ENCODE measurements around the gene COBL. TPM values are rescaled to one million over a fixed set of nuclear protein-coding genes. Genes with fewer than 3 reads are reported as not detected.

The COBL gene
- total and polyA plus RNA-seq, 9 of the 15 experiments (the other 6 are each of a cell fraction or from before 2014, with no cell fraction given): 0.01 to 2.4 (median 0.09) TPM; not detected in 3

GRCh38 chr7:51059504-51060142 is 257.0 kb downstream of the COBL start:
- H3K79me2 ChIP-seq (ENCODE audit: control insufficient read depth, insufficient read depth, low read length): no peaks in the 10 kb centered on the region
- ChIA-PET POLR2A (interaction anchor here (0.5 kb wide), 1 partner anchor 126 kb away, joined by 3 read pairs; no protein-coding TSS in a partner anchor), CTCF (ENCODE audit: low intra/inter-chr PET ratio) (no interaction called here)
- no peak overlapping the region for H3K9ac ChIP-seq (ENCODE audit: insufficient read depth in 1 of 2, low read depth in 2 of 2, low read length in 2 of 2)
- peaks cover 12 to 28% of the 10 kb centered on the region in 2 experiments for H3K27me3 ChIP-seq (ENCODE audit: control insufficient read depth in 2 of 2, insufficient read depth in 2 of 2, low read length in 2 of 2)
- in situ Hi-C loops (cut with MboI) (no loop called here), intact Hi-C loops (cut with micrococcal nuclease) (no loop called here)
- H3K27ac ChIP-seq (ENCODE audit: extremely low read depth, low read depth, low read length): no peak overlapping the region
- no peaks in the 10 kb centered on the region; a peak in 1 of 5 replicates for H3K4me1 ChIP-seq (replicated peaks in 1 of 2; ENCODE audit: control insufficient read depth in 2 of 2, insufficient read depth in 2 of 2, low read length in 2 of 2)
- no peaks in the 10 kb centered on the region for H3K9me1 ChIP-seq (ENCODE audit: control insufficient read depth, insufficient read depth, low read length)
- no peak for FAIRE-seq
- no peaks in the 10 kb centered on the region for H3K36me3 ChIP-seq (ENCODE audit: control insufficient read depth, insufficient read depth, low read length)
- BruUV-seq (replicated peaks): no TSS peak
- DNase-seq (ENCODE audit: extremely low read depth in 1 of 4, low spot score in 3 of 4): no peak
- H2AFZ ChIP-seq (ENCODE audit: low read depth, low read length): no peak overlapping the region
- H4K20me1 ChIP-seq (replicated peaks; ENCODE audit: control insufficient read depth, insufficient read depth, low read length): peaks cover 3% of the 10 kb centered on the region; the same call in 1 of the 2 replicates
- ATAC-seq: no peak
- no peak overlapping the region for H3K4me2 ChIP-seq (ENCODE audit: insufficient read depth, low read length)
- no peak overlapping the region for H3K4me3 ChIP-seq
- H3K9me3 ChIP-seq (replicated peaks; ENCODE audit: control insufficient read depth, insufficient read depth, low read depth, low read length): no peaks in the 10 kb centered on the region
- WGBS (ENCODE audit: insufficient coverage, low coverage, missing lambda C conversion rate): 9% methylated on average over 8 of the region's 9 CpGs
- TF ChIP-seq, protein P1, sequence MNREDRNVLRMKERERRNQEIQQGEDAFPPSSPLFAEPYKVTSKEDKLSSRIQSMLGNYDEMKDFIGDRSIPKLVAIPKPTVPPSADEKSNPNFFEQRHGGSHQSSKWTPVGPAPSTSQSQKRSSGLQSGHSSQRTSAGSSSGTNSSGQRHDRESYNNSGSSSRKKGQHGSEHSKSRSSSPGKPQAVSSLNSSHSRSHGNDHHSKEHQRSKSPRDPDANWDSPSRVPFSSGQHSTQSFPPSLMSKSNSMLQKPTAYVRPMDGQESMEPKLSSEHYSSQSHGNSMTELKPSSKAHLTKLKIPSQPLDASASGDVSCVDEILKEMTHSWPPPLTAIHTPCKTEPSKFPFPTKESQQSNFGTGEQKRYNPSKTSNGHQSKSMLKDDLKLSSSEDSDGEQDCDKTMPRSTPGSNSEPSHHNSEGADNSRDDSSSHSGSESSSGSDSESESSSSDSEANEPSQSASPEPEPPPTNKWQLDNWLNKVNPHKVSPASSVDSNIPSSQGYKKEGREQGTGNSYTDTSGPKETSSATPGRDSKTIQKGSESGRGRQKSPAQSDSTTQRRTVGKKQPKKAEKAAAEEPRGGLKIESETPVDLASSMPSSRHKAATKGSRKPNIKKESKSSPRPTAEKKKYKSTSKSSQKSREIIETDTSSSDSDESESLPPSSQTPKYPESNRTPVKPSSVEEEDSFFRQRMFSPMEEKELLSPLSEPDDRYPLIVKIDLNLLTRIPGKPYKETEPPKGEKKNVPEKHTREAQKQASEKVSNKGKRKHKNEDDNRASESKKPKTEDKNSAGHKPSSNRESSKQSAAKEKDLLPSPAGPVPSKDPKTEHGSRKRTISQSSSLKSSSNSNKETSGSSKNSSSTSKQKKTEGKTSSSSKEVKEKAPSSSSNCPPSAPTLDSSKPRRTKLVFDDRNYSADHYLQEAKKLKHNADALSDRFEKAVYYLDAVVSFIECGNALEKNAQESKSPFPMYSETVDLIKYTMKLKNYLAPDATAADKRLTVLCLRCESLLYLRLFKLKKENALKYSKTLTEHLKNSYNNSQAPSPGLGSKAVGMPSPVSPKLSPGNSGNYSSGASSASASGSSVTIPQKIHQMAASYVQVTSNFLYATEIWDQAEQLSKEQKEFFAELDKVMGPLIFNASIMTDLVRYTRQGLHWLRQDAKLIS (CRISPR knock-in tag; IDR thresholded peaks at IDR 0.05): no peak
- no peak for TF ChIP-seq CHD2 (IDR thresholded peaks at IDR 0.05; ENCODE audit: low read depth, low read length)
- TF ChIP-seq KLF1 (tag; IDR thresholded peaks at IDR 0.05): no peak
- no peak for TF ChIP-seq ZNF140 (CRISPR knock-in tag; IDR thresholded peaks at IDR 0.05)
- no peak for TF ChIP-seq RNF2 (IDR thresholded peaks at IDR 0.05)
- TF ChIP-seq, protein P2, sequence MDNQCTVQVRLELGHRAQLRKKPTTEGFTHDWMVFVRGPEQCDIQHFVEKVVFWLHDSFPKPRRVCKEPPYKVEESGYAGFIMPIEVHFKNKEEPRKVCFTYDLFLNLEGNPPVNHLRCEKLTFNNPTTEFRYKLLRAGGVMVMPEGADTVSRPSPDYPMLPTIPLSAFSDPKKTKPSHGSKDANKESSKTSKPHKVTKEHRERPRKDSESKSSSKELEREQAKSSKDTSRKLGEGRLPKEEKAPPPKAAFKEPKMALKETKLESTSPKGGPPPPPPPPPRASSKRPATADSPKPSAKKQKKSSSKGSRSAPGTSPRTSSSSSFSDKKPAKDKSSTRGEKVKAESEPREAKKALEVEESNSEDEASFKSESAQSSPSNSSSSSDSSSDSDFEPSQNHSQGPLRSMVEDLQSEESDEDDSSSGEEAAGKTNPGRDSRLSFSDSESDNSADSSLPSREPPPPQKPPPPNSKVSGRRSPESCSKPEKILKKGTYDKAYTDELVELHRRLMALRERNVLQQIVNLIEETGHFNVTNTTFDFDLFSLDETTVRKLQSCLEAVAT (IDR thresholded peaks at IDR 0.05): no peak
- no peak for TF ChIP-seq LARP7 (IDR thresholded peaks at IDR 0.05)
- no peak for TF ChIP-seq CHD4 (IDR thresholded peaks at IDR 0.05; ENCODE audit: insufficient read depth, insufficient replicate concordance, low read depth, low read length, poor library complexity, severe bottlenecking)
- TF ChIP-seq CBX5 (IDR thresholded peaks at IDR 0.05; ENCODE audit: borderline replicate concordance, low read depth): no peak
- no peak for TF ChIP-seq POLR2AphosphoS2 (IDR thresholded peaks at IDR 0.05; ENCODE audit: low read length)
- no peak for TF ChIP-seq HES1 (IDR thresholded peaks at IDR 0.05; ENCODE audit: low read depth)
- TF ChIP-seq, protein P3, sequence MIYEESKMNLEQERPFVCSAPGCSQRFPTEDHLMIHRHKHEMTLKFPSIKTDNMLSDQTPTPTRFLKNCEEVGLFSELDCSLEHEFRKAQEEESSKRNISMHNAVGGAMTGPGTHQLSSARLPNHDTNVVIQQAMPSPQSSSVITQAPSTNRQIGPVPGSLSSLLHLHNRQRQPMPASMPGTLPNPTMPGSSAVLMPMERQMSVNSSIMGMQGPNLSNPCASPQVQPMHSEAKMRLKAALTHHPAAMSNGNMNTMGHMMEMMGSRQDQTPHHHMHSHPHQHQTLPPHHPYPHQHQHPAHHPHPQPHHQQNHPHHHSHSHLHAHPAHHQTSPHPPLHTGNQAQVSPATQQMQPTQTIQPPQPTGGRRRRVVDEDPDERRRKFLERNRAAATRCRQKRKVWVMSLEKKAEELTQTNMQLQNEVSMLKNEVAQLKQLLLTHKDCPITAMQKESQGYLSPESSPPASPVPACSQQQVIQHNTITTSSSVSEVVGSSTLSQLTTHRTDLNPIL (CRISPR knock-in tag; IDR thresholded peaks at IDR 0.05): no peak
- TF ChIP-seq KLF16 (IDR thresholded peaks at IDR 0.05): no peak
- TF ChIP-seq SMAD3 (CRISPR knock-in tag; conservative IDR thresholded peaks at IDR 0.05): no peak
- no peak for TF ChIP-seq RBM39 (optimal IDR thresholded peaks at IDR 0.05; ENCODE audit: low read depth, low read length)
- TF ChIP-seq PTTG1 (tag; IDR thresholded peaks at IDR 0.05; ENCODE audit: low read depth): no peak
- TF ChIP-seq SAFB2 (IDR thresholded peaks at IDR 0.05; ENCODE audit: borderline replicate concordance, low read depth, low read length, severe bottlenecking): no peak
